Loucy (cell line): ENCODE data around the gene TMBIM1.
"Not testable (repeated sequence)": the region's sequence is repeated elsewhere in the genome, so short reads cannot be mapped to it uniquely, and the experiment has no call there.

Source experiments
- EZH2phosphoT487 ChIP-seq: fragments of 200-600 bp; IDR thresholded peaks from 2 replicates; pipeline ENCODE4 v1.6.1; 2018; ENCODE audit warnings: antibody characterized with exemption, mild to moderate bottlenecking, moderate library complexity, borderline replicate concordance
- TF ChIP-seq, protein P1 (sequence below): fragments of 200-600 bp; sonication (generic); conservative IDR thresholded peaks from 2 replicates; pipeline ENCODE4 v1.5.1; 2014; ENCODE audit warnings: mild to moderate bottlenecking, antibody characterized with exemption, low read length

GRCh38 chr2:218314764-218315163 lies 22.5 kb upstream of the TMBIM1 start:
- TF ChIP-seq, protein P1, sequence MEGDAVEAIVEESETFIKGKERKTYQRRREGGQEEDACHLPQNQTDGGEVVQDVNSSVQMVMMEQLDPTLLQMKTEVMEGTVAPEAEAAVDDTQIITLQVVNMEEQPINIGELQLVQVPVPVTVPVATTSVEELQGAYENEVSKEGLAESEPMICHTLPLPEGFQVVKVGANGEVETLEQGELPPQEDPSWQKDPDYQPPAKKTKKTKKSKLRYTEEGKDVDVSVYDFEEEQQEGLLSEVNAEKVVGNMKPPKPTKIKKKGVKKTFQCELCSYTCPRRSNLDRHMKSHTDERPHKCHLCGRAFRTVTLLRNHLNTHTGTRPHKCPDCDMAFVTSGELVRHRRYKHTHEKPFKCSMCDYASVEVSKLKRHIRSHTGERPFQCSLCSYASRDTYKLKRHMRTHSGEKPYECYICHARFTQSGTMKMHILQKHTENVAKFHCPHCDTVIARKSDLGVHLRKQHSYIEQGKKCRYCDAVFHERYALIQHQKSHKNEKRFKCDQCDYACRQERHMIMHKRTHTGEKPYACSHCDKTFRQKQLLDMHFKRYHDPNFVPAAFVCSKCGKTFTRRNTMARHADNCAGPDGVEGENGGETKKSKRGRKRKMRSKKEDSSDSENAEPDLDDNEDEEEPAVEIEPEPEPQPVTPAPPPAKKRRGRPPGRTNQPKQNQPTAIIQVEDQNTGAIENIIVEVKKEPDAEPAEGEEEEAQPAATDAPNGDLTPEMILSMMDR = not testable (repeated sequence)
- TF ChIP-seq EZH2phosphoT487 = not testable (repeated sequence)
